ENCODE measurements around the gene OSBP.

The OSBP gene

GRCh38 chr11:59611570-59612565 is 3.7 kb downstream of the OSBP start:
- Histone ChIP-seq H3K9ac (ENCODE audit: low read length) (no peak overlapping the region), H2AFZ (ENCODE audit: low read depth, low read length) (no peak overlapping the region), H3K9me3 (ENCODE audit: insufficient read depth, low read length) (no peaks in the 10 kb centered on the region), H3K36me3 (replicated peaks; ENCODE audit: low read depth, low read length) (peaks cover 47% of the 10 kb centered on the region), H3K4me1 (ENCODE audit: low read length) (peaks cover 32% of the 10 kb centered on the region), H4K20me1 (ENCODE audit: insufficient read depth, low read length) (peaks cover 40% of the 10 kb centered on the region), H3K79me2 (ENCODE audit: low read length) (peaks cover 54% of the 10 kb centered on the region), H3K27ac (ENCODE audit: low read length) (no peak overlapping the region), H3K4me3 (ENCODE audit: low read length) (no peak overlapping the region), H3K27me3 (ENCODE audit: low read depth, low read length) (no peaks in the 10 kb centered on the region), H3K4me2 (ENCODE audit: low read length) (0 out of 2 replicates have a peak overlapping the region, but pooled peaks have one; percentile 4)
- TF ChIP-seq, protein P1, sequence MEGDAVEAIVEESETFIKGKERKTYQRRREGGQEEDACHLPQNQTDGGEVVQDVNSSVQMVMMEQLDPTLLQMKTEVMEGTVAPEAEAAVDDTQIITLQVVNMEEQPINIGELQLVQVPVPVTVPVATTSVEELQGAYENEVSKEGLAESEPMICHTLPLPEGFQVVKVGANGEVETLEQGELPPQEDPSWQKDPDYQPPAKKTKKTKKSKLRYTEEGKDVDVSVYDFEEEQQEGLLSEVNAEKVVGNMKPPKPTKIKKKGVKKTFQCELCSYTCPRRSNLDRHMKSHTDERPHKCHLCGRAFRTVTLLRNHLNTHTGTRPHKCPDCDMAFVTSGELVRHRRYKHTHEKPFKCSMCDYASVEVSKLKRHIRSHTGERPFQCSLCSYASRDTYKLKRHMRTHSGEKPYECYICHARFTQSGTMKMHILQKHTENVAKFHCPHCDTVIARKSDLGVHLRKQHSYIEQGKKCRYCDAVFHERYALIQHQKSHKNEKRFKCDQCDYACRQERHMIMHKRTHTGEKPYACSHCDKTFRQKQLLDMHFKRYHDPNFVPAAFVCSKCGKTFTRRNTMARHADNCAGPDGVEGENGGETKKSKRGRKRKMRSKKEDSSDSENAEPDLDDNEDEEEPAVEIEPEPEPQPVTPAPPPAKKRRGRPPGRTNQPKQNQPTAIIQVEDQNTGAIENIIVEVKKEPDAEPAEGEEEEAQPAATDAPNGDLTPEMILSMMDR (IDR thresholded peaks at IDR 0.05; ENCODE audit: low read depth, low read length) = no peak
- TF ChIP-seq EZH2phosphoT487 (IDR thresholded peaks at IDR 0.05; ENCODE audit: low read depth) = no peak

- H3K9me3 ChIP-seq (ENCODE audit: insufficient read depth, low read length) = no peaks in the 10 kb centered on the region
- peaks cover 27% of the 10 kb centered on the region for H3K4me1 ChIP-seq (ENCODE audit: low read length)
- H3K79me2 ChIP-seq (ENCODE audit: low read length) = peaks cover 52% of the 10 kb centered on the region
- peaks cover 61% of the 10 kb centered on the region for H3K36me3 ChIP-seq (replicated peaks; ENCODE audit: low read depth, low read length)
- H2AFZ ChIP-seq (ENCODE audit: low read depth, low read length) = no peak overlapping the region
- H3K9ac ChIP-seq (ENCODE audit: low read length) = no peak overlapping the region
- peaks cover 40% of the 10 kb centered on the region for H4K20me1 ChIP-seq (ENCODE audit: insufficient read depth, low read length)
- no peak for TF ChIP-seq EZH2phosphoT487 (IDR thresholded peaks at IDR 0.05; ENCODE audit: low read depth)
- TF ChIP-seq, protein P1 (IDR thresholded peaks at IDR 0.05; ENCODE audit: low read depth, low read length) = no peak
- no peak overlapping the region for H3K27ac ChIP-seq (ENCODE audit: low read length)
- no peak overlapping the region for H3K4me2 ChIP-seq (ENCODE audit: low read length)
- H3K27me3 ChIP-seq (ENCODE audit: low read depth, low read length) = no peaks in the 10 kb centered on the region
- H3K4me3 ChIP-seq (ENCODE audit: low read length) = no peak overlapping the region
These were observed 5.3 kb downstream of the OSBP start for GRCh38 chr11:59610289-59610688.

DNA sequence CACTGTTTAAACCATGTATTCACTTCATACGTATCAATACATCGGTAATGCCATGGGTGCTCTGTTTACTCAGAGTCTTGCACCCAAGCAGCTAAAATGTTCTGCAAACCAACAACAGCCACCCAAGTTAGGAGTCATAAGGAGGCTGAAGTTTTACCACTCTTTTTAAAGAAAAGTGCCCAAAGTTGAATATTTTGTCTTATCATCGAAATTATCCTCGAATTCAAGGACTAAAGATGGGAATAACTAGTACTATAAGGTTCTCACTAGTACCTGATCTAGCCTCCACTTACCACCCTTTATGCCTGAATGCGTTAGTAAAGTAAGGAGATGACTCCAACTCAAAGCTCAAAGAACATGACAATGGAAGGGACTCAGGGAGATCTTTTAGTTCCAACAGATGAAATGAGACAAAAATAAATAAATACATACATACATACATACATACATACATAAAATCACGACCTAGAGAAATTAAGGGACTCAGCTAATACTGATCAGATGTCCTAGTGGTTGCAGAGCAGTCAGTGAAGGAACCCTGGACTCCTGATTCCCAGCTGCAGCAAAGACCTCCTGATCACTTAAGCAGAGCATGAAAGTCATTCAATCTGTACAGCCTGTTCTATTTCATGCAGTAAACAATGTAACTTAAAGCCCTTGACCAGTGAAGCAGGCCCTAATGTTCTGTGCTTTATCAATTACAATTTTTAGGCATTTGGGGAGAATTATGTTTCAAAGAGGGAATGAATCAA is 7.7 kb downstream of the OSBP start:
- Histone ChIP-seq H4K20me1 (ENCODE audit: insufficient read depth, low read length) (peaks cover 18% of the 10 kb centered on the region), H3K36me3 (replicated peaks; ENCODE audit: low read depth, low read length) (peaks cover 55% of the 10 kb centered on the region), H3K9me3 (ENCODE audit: insufficient read depth, low read length) (no peaks in the 10 kb centered on the region), H3K4me3 (ENCODE audit: low read length) (no peak overlapping the region), H3K27ac (ENCODE audit: low read length) (no peak overlapping the region), H3K4me2 (ENCODE audit: low read length) (no peak overlapping the region), H3K27me3 (ENCODE audit: low read depth, low read length) (no peaks in the 10 kb centered on the region), H3K4me1 (ENCODE audit: low read length) (peaks cover 11% of the 10 kb centered on the region), H2AFZ (ENCODE audit: low read depth, low read length) (no peak overlapping the region), H3K9ac (ENCODE audit: low read length) (no peak overlapping the region), H3K79me2 (ENCODE audit: low read length) (peaks cover 31% of the 10 kb centered on the region)
- TF ChIP-seq EZH2phosphoT487 (IDR thresholded peaks at IDR 0.05; ENCODE audit: low read depth) = no peak
- TF ChIP-seq, protein P1 (IDR thresholded peaks at IDR 0.05; ENCODE audit: low read depth, low read length) = no peak

DNA sequence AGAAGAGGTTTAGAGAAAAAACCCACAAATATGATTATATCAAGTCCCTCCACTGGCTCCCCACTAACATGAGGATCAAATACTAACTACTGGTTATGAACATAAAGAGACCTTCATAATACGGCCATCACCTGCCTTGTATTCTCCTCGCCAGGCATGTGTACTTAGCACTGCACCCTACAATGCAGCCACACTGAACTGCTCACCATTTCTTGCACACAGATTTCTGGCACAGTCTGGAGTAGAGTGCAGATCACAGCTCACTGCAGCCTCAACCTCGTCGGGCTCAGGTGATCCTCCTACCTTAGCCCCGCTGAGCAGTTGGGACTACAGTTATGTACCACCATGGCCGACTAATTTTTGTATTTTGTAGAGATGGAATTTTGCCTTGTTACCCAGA is 13.1 kb downstream of the OSBP start:
- Histone ChIP-seq H3K36me3 (replicated peaks; ENCODE audit: low read depth, low read length) (peaks cover 70% of the 10 kb centered on the region), H3K9me3 (ENCODE audit: insufficient read depth, low read length) (no peaks in the 10 kb centered on the region), H4K20me1 (ENCODE audit: insufficient read depth, low read length) (peaks cover 4% of the 10 kb centered on the region; the same call in 1 of the 2 replicates), H3K27me3 (ENCODE audit: low read depth, low read length) (no peaks in the 10 kb centered on the region), H3K4me3 (ENCODE audit: low read length) (no peak overlapping the region), H3K9ac (ENCODE audit: low read length) (no peak overlapping the region), H3K79me2 (ENCODE audit: low read length) (peaks cover 3% of the 10 kb centered on the region; the same call in 1 of the 2 replicates), H3K4me1 (ENCODE audit: low read length) (no peaks in the 10 kb centered on the region), H3K4me2 (ENCODE audit: low read length) (no peak overlapping the region), H2AFZ (ENCODE audit: low read depth, low read length) (no peak overlapping the region), H3K27ac (ENCODE audit: low read length) (no peak overlapping the region)
- TF ChIP-seq, protein P1 (IDR thresholded peaks at IDR 0.05; ENCODE audit: low read depth, low read length) = no peak

Data from OCI-LY3 (cell line).